ENCODE data around the gene PTX3.

- TF ChIP-seq CTCF (IDR thresholded peaks at IDR 0.05) = no peak
- no peak for TF ChIP-seq POLR2A (IDR thresholded peaks at IDR 0.05)
- no peak for TF ChIP-seq POLR2AphosphoS5 (IDR thresholded peaks at IDR 0.05)
These were observed 6.9 kb upstream of the PTX3 start for GRCh38 chr3:157429708-157430107.

All from suprapubic skin (tissue), 4 donors.